Measurements from ENCODE around the gene NPHP1.
"Not testable (repeated sequence)": the region's sequence is repeated elsewhere in the genome, so short reads cannot be mapped to it uniquely, and the experiment has no call there.

The NPHP1 gene

GRCh38 chr2:110101901-110102803 is 102.7 kb downstream of the NPHP1 start:
- no peak for DNase-seq

- peak; percentile 54 for DNase-seq
Measured at GRCh38 chr2:110101280-110101844, 103.5 kb downstream of the NPHP1 start.

- DNase-seq: not testable (repeated sequence)
Measured at GRCh38 chr2:110100880-110101279, 103.9 kb downstream of the NPHP1 start.

GRCh38 chr2:110100480-110100879 is 104.3 kb downstream of the NPHP1 start:
- DNase-seq: no peak

- no peak for DNase-seq
Measured at GRCh38 chr2:110099471-110100225, 105.2 kb downstream of the NPHP1 start.

GRCh38 chr2:110099038-110099425 is 105.8 kb downstream of the NPHP1 start:
- DNase-seq: no peak

GRCh38 chr2:110097506-110098220 is 107.2 kb downstream of the NPHP1 start:
- no peak for DNase-seq

GRCh38 chr2:110095994-110096633 is 108.7 kb downstream of the NPHP1 start:
- DNase-seq: no peak

- DNase-seq: not testable (repeated sequence)
Measured at GRCh38 chr2:110094884-110095534, 109.8 kb downstream of the NPHP1 start.

GRCh38 chr2:110093924-110094323 is 110.9 kb downstream of the NPHP1 start:
- DNase-seq: not testable (repeated sequence)

- DNase-seq: not testable (repeated sequence)
Measured at GRCh38 chr2:110090164-110090563, 114.6 kb downstream of the NPHP1 start.

GRCh38 chr2:110083757-110084156 is 121.1 kb downstream of the NPHP1 start:
- not testable (repeated sequence) for DNase-seq

- DNase-seq: not testable (repeated sequence)
Measured at GRCh38 chr2:110083162-110083561, 121.7 kb downstream of the NPHP1 start.

GRCh38 chr2:110078104-110078503 is 126.7 kb downstream of the NPHP1 start:
- not testable (repeated sequence) for DNase-seq

GRCh38 chr2:110075896-110076295 is 128.9 kb downstream of the NPHP1 start:
- not testable (repeated sequence) for DNase-seq

Data from hematopoietic multipotent progenitor cell treated with erythropoietin and hydrocortisone succinate and interleukin-3 and kit ligand, for 8 days (in vitro differentiated cells).